HL-60 (cell line): ENCODE results near the gene CLSTN2.

Source experiments
- DNase-seq, 2 experiments: peaks; one replicate each; pipeline ENCODE4 v3.0.0-alpha.2; 2010 to 2020; ENCODE audit warnings: low read depth in 1 of 2, low spot score in 1 of 2
- H3K27ac ChIP-seq: fragments of 250-450 bp; sonication (Bioruptor Pico); replicated peaks from 2 replicates; pipeline ENCODE4 v1.5.1; 2020; ENCODE audit warnings: mild to moderate bottlenecking, moderate library complexity
- H3K27me3 ChIP-seq: fragments of 250-450 bp; sonication (Bioruptor Pico); 2 replicates; pipeline ENCODE4 v1.5.1; 2021; ENCODE audit warnings: mild to moderate bottlenecking, moderate library complexity; ENCODE audit not compliant: insufficient read depth, poor library complexity, severe bottlenecking
- H3K4me3 ChIP-seq: replicated peaks from 2 replicates; pipeline ENCODE4 v1.5.1; 2011; ENCODE audit warnings: mild to moderate bottlenecking, control low read depth, low read length; ENCODE audit not compliant: insufficient read depth
- GABPA ChIP-seq: IDR thresholded peaks from 2 replicates; pipeline ENCODE4 v1.6.1; 2012; ENCODE audit warnings: low read depth
- POLR2AphosphoS5 ChIP-seq: IDR thresholded peaks from 2 replicates; pipeline ENCODE4 v1.6.1; 2012; ENCODE audit warnings: low read depth
- SPI1 ChIP-seq: IDR thresholded peaks from 2 replicates; pipeline ENCODE4 v1.6.1; 2012; ENCODE audit warnings: low read depth, mild to moderate bottlenecking, borderline replicate concordance
- TF ChIP-seq, protein P1 (sequence below): IDR thresholded peaks from 2 replicates; pipeline ENCODE4 v1.6.1; 2012; ENCODE audit warnings: low read depth; ENCODE audit not compliant: insufficient replicate concordance
- TF ChIP-seq, protein P2 (sequence below): IDR thresholded peaks from one replicate; pipeline ENCODE4 v1.5.1; 2011; ENCODE audit warnings: low read length, control low read depth, inconsistent platforms; ENCODE audit not compliant: insufficient read depth

The CLSTN2 gene

DNA sequence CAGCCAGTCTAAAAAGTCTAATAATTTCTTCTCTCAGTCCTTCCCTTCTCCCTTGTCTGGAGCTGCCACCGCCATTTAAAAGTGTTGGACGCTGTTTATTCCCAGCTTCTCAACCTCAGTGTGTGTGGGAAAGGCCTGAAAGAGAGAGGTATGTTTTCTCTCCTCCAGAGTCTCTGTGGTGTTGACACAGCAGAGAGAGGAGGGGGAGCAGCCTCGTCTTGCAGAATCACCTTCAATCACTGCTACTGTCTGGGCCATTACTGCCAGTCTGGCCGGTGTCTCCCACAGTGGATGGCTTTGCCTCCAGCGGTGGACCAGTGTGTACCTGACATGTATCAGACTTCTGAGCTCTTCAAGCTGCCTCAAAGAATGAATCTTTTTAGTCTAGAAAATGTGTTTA is 641.5 kb downstream of the CLSTN2 start:
- no peak overlapping the region for H3K27ac ChIP-seq
- H3K27me3 ChIP-seq, result no peaks in the 10 kb centered on the region
- TF ChIP-seq SPI1 (no peak), GABPA (no peak), POLR2AphosphoS5 (no peak)
- TF ChIP-seq, protein P1, sequence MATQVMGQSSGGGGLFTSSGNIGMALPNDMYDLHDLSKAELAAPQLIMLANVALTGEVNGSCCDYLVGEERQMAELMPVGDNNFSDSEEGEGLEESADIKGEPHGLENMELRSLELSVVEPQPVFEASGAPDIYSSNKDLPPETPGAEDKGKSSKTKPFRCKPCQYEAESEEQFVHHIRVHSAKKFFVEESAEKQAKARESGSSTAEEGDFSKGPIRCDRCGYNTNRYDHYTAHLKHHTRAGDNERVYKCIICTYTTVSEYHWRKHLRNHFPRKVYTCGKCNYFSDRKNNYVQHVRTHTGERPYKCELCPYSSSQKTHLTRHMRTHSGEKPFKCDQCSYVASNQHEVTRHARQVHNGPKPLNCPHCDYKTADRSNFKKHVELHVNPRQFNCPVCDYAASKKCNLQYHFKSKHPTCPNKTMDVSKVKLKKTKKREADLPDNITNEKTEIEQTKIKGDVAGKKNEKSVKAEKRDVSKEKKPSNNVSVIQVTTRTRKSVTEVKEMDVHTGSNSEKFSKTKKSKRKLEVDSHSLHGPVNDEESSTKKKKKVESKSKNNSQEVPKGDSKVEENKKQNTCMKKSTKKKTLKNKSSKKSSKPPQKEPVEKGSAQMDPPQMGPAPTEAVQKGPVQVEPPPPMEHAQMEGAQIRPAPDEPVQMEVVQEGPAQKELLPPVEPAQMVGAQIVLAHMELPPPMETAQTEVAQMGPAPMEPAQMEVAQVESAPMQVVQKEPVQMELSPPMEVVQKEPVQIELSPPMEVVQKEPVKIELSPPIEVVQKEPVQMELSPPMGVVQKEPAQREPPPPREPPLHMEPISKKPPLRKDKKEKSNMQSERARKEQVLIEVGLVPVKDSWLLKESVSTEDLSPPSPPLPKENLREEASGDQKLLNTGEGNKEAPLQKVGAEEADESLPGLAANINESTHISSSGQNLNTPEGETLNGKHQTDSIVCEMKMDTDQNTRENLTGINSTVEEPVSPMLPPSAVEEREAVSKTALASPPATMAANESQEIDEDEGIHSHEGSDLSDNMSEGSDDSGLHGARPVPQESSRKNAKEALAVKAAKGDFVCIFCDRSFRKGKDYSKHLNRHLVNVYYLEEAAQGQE, result no peak
- TF ChIP-seq, protein P2, sequence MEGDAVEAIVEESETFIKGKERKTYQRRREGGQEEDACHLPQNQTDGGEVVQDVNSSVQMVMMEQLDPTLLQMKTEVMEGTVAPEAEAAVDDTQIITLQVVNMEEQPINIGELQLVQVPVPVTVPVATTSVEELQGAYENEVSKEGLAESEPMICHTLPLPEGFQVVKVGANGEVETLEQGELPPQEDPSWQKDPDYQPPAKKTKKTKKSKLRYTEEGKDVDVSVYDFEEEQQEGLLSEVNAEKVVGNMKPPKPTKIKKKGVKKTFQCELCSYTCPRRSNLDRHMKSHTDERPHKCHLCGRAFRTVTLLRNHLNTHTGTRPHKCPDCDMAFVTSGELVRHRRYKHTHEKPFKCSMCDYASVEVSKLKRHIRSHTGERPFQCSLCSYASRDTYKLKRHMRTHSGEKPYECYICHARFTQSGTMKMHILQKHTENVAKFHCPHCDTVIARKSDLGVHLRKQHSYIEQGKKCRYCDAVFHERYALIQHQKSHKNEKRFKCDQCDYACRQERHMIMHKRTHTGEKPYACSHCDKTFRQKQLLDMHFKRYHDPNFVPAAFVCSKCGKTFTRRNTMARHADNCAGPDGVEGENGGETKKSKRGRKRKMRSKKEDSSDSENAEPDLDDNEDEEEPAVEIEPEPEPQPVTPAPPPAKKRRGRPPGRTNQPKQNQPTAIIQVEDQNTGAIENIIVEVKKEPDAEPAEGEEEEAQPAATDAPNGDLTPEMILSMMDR, result no peak
- H3K4me3 ChIP-seq, result no peak overlapping the region
- DNase-seq, result no peak

DNA sequence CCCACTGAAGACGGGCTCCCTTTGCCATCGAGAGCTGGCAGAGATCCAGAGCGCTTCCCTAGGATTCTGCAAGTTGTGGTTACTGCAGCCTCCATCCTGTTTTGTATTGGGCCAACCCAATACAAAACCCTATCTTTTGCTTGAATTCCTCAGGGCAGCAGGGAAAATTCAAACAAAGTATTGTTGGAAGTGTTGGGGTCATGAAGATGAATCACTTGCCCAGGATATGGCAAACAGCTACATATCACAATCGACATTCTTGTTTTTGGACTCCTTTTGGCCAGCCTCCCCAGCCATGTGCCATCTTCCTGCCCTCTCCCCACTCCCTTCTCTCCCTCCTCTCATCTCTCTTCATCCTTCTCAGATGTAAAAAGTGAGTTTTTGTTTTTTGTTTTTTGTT is 642.9 kb downstream of the CLSTN2 start:
- no peak for DNase-seq
- Histone ChIP-seq H3K27ac (no peak overlapping the region), H3K4me3 (no peak overlapping the region), H3K27me3 (no peaks in the 10 kb centered on the region)
- TF ChIP-seq GABPA (no peak), SPI1 (no peak), POLR2AphosphoS5 (no peak)
- TF ChIP-seq, protein P2, result no peak
- TF ChIP-seq, protein P1, result no peak

DNA sequence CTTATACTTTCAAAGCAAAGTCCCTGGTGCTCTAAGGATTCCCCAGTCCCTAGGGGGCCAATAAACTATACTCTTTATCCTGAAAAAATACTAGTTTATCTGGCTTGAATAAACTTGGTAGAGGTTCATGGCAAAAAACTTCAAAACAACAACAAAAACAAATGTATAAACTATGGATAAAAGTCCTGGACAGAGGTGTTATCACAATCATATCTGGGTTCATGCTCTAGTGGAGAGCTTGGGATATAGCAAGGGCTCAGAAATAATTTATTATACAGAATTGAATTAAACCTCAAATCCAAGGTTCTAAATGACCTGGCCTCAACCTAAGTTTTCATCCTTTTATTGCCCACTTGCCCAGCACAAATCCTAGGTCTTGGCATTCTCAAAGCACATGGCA is 644.3 kb downstream of the CLSTN2 start:
- no peak for TF ChIP-seq SPI1
- TF ChIP-seq POLR2AphosphoS5, result no peak
- TF ChIP-seq, protein P1, result no peak
- no peak for TF ChIP-seq GABPA
- no peak for DNase-seq
- no peak overlapping the region for H3K4me3 ChIP-seq
- H3K27me3 ChIP-seq, result no peaks in the 10 kb centered on the region
- H3K27ac ChIP-seq, result no peak overlapping the region
